GM19240 (cell line): ENCODE results near the gene PLXNA2.
A peak's percentile ranks its signal among the peaks of the same experiment; 100 is the strongest.

Source experiments
- DNase-seq: peaks from one replicate; pipeline ENCODE4 v3.0.0; 2011; ENCODE audit warnings: low spot score; ENCODE audit not compliant: insufficient read length

Gene PLXNA2

GRCh38 chr1:208002672-208003071 lies 241.5 kb downstream of the PLXNA2 start:
- DNase-seq: no peak

- DNase-seq: no peak
Observed at GRCh38 chr1:208002078-208002477, 242.1 kb downstream of the PLXNA2 start.

GRCh38 chr1:208000504-208000903 lies 243.7 kb downstream of the PLXNA2 start:
- DNase-seq: no peak

GRCh38 chr1:207999972-208000371 lies 244.2 kb downstream of the PLXNA2 start:
- no peak for DNase-seq

GRCh38 chr1:207999274-207999915 lies 244.8 kb downstream of the PLXNA2 start:
- DNase-seq: no peak

- DNase-seq: no peak
Observed at GRCh38 chr1:207998691-207999090, 245.5 kb downstream of the PLXNA2 start.

- DNase-seq: peak; percentile 76
Observed at GRCh38 chr1:207997486-207998268, 246.5 kb downstream of the PLXNA2 start.

GRCh38 chr1:207996636-207997035 lies 247.5 kb downstream of the PLXNA2 start:
- no peak for DNase-seq

GRCh38 chr1:207995576-207995975 lies 248.6 kb downstream of the PLXNA2 start:
- DNase-seq: no peak

- DNase-seq: no peak
Observed at GRCh38 chr1:207993477-207994445, 250.4 kb downstream of the PLXNA2 start.

- DNase-seq: no peak
Observed at GRCh38 chr1:207992677-207993236, 251.4 kb downstream of the PLXNA2 start.

- DNase-seq: no peak
Observed at GRCh38 chr1:207991583-207992026, 252.6 kb downstream of the PLXNA2 start.

GRCh38 chr1:207990876-207991582 lies 253.2 kb downstream of the PLXNA2 start:
- DNase-seq: no peak

- no peak for DNase-seq
Observed at GRCh38 chr1:207990455-207990854, 253.7 kb downstream of the PLXNA2 start.

- DNase-seq: no peak
Observed at GRCh38 chr1:207988326-207989165, 255.6 kb downstream of the PLXNA2 start.

GRCh38 chr1:207987164-207987563 lies 257.0 kb downstream of the PLXNA2 start:
- no peak for DNase-seq

GRCh38 chr1:207985996-207986395 lies 258.2 kb downstream of the PLXNA2 start:
- no peak for DNase-seq

- DNase-seq: no peak
Observed at GRCh38 chr1:207984831-207985572, 259.2 kb downstream of the PLXNA2 start.

GRCh38 chr1:207983044-207983635 lies 261.0 kb downstream of the PLXNA2 start:
- DNase-seq: no peak
